GM15510 (cell line): ENCODE results near the gene MGMT.

Experiments
- POLR2A ChIP-seq: IDR thresholded peaks from 3 replicates; pipeline ENCODE4 v1.6.1; 2011; ENCODE audit warnings: borderline replicate concordance; ENCODE audit not compliant: insufficient read length; ENCODE audit errors: extremely low read depth

MGMT gene

GRCh38 chr10:129502448-129502847 is 35.4 kb downstream of the MGMT start:
- TF ChIP-seq POLR2A, result no peak

GRCh38 chr10:129505500-129506075 is 38.5 kb downstream of the MGMT start:
- no peak for TF ChIP-seq POLR2A

- TF ChIP-seq POLR2A, result no peak
These were observed 39.2 kb downstream of the MGMT start for GRCh38 chr10:129506101-129506797.

GRCh38 chr10:129507216-129507889 is 40.3 kb downstream of the MGMT start:
- no peak for TF ChIP-seq POLR2A

DNA sequence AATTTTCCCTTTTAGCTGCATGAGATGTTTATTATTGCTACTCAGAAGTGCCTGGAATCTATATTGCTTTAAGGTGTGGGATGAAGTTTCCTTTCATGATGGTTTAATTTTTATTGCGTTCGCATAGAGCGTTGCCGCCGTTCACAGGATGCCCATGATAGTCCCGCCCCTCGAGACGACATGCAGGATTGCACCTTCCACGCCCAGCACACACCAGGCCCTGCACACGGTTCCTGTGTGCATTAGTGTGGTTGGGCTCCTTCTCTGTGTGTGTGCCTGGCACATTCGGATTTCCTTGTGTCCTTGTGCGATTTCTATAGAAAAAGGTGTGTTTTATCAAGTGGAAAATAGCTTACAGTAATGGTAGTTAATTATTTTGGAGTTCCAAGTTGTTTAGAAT is 42.1 kb downstream of the MGMT start:
- TF ChIP-seq POLR2A, result no peak

DNA sequence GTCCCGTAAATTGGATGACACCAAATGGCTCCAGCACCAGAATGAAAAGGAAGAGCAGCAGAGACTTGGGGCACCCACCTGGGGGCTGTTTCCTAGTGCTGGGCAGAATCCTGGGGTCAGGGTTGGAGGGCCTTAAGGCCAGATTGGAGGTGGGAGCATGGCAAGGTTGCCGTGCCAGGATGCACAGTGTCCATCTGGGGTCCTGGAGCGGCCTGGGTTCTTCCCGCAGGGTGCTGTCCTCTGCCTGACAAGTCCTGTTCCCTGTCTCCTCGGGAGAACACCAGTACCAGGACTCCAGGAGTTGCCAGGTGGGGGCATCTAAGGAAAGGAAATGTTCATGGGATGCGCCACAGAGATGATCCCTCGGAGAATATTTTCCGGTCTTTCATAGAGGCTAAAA is 42.8 kb downstream of the MGMT start:
- TF ChIP-seq POLR2A, result no peak

GRCh38 chr10:129511086-129511485 is 44.0 kb downstream of the MGMT start:
- no peak for TF ChIP-seq POLR2A

GRCh38 chr10:129511758-129512157 is 44.7 kb downstream of the MGMT start:
- no peak for TF ChIP-seq POLR2A

DNA sequence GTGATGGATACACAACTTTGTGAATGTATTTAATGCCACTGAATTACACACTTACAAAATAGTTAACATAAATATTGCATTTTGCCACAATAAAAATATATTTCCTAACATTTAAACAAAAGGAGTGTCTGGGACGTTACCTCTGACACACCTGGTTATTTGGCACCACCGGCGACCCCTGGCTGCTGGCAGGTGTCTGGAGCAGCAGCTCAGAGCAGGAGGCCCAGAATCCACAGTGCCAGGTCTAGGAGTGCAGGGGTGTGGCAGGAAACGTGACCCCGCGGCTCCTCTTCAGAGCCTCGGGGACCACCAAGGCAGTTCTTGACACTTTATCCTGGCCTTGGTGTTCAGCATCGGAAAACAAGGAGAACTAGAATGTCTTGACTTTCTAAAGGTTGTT is 46.3 kb downstream of the MGMT start:
- no peak for TF ChIP-seq POLR2A

DNA sequence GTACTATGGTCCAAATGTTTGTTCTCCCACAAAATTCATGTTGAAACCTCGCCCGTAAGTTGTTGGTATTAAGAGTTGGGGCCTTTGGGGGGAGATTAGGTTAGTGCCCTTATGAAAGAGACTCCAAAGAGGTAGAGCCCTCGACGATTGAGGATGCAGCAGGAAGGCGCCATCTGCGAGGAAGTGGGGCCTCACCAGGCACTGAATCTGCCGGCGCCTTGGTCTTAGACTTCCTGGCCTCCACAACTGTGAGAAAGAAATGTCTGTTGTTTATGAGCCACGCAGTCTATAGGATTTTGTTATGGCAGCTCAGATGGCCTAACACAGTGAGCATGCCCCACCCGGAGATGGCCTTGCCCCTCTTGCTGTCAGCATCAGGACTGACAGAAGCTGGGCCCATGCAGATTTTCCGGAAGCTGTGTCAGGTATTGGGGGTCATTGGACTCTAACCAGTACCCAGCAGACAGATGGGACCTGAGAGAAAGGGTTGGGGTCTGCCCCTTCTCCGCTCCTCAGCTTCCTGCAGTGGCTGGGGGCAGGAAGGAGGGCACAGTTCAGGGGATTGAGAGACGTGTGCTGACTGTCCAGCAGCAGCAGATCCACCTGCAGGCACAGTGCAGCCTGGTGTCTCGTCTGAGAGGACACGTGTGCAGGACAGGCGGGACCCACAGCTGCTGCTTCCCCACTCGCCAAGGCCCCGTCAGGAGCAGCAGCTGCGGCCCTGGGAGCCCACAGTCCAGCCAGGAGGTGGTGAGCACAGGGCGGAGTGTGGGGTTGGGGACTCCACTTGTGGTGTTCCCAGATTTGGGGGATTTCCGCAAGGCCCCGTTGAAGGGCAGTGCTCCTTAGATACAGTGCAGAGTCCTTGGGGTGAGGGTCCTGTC is 47.8 kb downstream of the MGMT start:
- TF ChIP-seq POLR2A, result no peak

GRCh38 chr10:129516846-129517679 is 50.0 kb downstream of the MGMT start:
- TF ChIP-seq POLR2A, result no peak

GRCh38 chr10:129517680-129518057 is 50.6 kb downstream of the MGMT start:
- no peak for TF ChIP-seq POLR2A

GRCh38 chr10:129518793-129519192 is 51.8 kb downstream of the MGMT start:
- no peak for TF ChIP-seq POLR2A

DNA sequence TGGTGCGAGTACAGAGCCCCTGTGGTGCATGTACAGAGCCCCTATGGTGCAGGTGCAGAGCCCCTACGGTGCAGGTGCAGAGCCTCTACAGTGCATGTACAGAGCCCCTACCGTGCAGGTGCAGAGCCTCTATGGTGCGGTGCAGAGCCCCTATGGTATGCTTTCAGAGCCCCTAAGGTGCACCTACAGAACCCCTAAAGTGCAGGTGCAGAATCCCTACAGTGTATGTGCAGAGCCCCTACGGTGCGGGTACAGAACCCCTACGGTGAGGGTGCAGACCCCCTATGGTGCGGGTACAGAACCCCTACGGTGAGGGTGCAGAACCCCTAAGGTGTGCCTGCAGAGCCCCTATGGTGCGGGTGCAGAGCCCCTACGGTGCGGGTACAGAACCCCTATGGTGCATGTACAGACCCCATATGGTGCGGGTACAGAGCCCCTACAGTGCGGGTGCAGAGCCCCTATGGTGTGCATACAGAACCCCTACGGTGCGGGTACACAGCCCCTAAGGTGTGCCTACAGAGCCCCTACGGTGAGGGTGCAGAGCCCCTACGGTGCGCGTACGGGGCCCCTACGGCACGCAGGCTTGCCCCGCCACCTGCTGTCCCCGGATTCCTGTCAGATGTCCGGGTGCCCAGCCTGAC is 53.5 kb downstream of the MGMT start:
- TF ChIP-seq POLR2A, result no peak
